Measurements from ENCODE around the gene CIZ1. TPM values are rescaled to one million over a fixed set of nuclear protein-coding genes. Genes with fewer than 3 reads are reported as not detected.
A peak's percentile ranks its signal among the peaks of the same experiment; 100 is the strongest.
"Not testable (repeated sequence)": the region's sequence is repeated elsewhere in the genome, so short reads cannot be mapped to it uniquely, and the experiment has no call there.

Gene CIZ1
- total RNA-seq = 10 to 100 TPM; 66.1 to 87.9 (median 78.0) TPM
- 10 to 100 TPM; 56.5 to 80.1 TPM for polyA plus RNA-seq

GRCh38 chr9:128191406-128192046 is at the start of gene CIZ1:
CIZ1 (minus strand) TSS chr9:128191572; CDS start chr9:128190857, 715 bp downstream.
- intact Hi-C loops (cut with DNase I) = no loop called here
- FAIRE-seq = no peak
- peak; percentile 91 to 95 (median 92) for ATAC-seq
- no peaks in the 10 kb centered on the region for H3K9me3 ChIP-seq
- H3K4me3 ChIP-seq = peak within 1 kb of the TSS; percentile 53 to 85 (median 76)
- peak within 1 kb of the TSS; percentile 45 to 87 (median 73) for H3K27ac ChIP-seq
- H3K36me3 ChIP-seq = peaks cover 0 to 5% (median 0%) of the 10 kb centered on the region in 3 donors
- 0 to 1% methylated on average over 68 to 71 of the region's 71 CpGs for WGBS, 2 donors
- H3K27me3 ChIP-seq = no peaks in the 10 kb centered on the region
- peaks cover 0 to 8% (median 6%) of the 10 kb centered on the region in 3 donors for H3K4me1 ChIP-seq
- DNase-seq = peak; percentile 63 to 94 (median 80)
- TF ChIP-seq, protein P1, sequence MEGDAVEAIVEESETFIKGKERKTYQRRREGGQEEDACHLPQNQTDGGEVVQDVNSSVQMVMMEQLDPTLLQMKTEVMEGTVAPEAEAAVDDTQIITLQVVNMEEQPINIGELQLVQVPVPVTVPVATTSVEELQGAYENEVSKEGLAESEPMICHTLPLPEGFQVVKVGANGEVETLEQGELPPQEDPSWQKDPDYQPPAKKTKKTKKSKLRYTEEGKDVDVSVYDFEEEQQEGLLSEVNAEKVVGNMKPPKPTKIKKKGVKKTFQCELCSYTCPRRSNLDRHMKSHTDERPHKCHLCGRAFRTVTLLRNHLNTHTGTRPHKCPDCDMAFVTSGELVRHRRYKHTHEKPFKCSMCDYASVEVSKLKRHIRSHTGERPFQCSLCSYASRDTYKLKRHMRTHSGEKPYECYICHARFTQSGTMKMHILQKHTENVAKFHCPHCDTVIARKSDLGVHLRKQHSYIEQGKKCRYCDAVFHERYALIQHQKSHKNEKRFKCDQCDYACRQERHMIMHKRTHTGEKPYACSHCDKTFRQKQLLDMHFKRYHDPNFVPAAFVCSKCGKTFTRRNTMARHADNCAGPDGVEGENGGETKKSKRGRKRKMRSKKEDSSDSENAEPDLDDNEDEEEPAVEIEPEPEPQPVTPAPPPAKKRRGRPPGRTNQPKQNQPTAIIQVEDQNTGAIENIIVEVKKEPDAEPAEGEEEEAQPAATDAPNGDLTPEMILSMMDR (IDR thresholded peaks at IDR 0.05) = peak; percentile 49 to 83 (median 64)

GRCh38 chr9:128233817-128234406 is 42.5 kb upstream of the CIZ1 start:
- Histone ChIP-seq H3K27me3 (no peaks in the 10 kb centered on the region), H3K36me3 (no peaks in the 10 kb centered on the region), H3K4me1 (no peaks in the 10 kb centered on the region), H3K9me3 (no peaks in the 10 kb centered on the region), H3K4me3 (no peak overlapping the region), H3K27ac (no peak overlapping the region)
- ATAC-seq (no peak), DNase-seq (peak in 2 of 6 donors; percentile 11 to 64), FAIRE-seq (no peak)
- WGBS, 2 donors = 69 to 79% methylated on average over 28 of the region's 28 CpGs
- TF ChIP-seq, protein P1 (IDR thresholded peaks at IDR 0.05) = no peak
- intact Hi-C loops (cut with DNase I) = no loop called here

GRCh38 chr9:128232528-128233428 is 41.4 kb upstream of the CIZ1 start:
- Histone ChIP-seq H3K4me3 (no peak overlapping the region), H3K9me3 (no peaks in the 10 kb centered on the region), H3K27me3 (no peaks in the 10 kb centered on the region), H3K36me3 (no peaks in the 10 kb centered on the region), H3K4me1 (no peaks in the 10 kb centered on the region), H3K27ac (no peak overlapping the region)
- DNase-seq (no peak), ATAC-seq (no peak), FAIRE-seq (no peak)
- TF ChIP-seq, protein P1 (IDR thresholded peaks at IDR 0.05) = no peak
- intact Hi-C loops (cut with DNase I) = no loop called here
- 68 to 75% methylated on average over 18 to 22 of the region's 22 CpGs for WGBS, 2 donors

DNA sequence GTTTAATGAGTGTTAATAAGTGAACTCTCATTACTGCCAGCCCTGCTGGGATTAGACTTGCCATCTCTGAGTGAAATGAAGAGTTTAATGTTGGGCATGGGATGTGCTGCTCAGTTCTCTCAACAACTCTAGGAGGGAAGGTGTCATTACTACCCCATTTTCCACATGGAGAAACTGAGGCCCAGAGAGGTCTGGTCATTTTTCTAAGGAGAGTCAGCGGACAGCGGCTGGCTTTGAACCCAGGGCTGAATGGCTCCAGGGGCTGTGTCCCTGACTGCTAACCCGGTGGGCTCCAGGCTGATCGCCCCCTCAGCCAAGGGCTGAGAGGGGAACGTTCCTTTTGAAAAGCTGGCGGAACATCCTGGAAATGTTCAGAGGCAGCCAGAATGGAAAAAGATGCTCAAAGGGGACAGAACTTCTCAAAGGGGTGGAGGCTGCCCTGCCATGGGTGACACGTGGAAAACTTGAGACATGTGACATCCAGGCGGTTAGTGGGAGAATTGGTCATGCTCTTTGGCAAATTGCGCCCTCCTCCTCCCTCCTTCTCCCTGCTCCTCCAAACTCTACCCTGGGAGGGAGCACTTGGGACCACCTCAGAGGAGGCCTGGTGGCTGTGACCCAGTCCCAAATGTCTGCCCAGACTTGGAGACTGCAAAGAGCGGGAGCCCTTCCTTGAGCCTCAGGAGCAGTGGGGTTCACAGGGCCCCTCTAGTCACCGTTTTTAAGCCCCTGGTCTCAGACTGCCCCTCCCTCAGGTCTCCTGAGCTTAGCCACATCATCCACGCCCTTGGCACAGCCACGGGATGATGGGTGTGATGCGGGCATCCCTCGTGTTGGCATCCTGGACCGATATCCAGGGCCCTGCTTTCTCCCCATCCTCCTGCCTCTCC is 40.5 kb upstream of the CIZ1 start:
- DNase-seq (no peak), ATAC-seq (peak in 2 of 4 donors; percentile 11 to 30), FAIRE-seq (no peak)
- H3K36me3 ChIP-seq = no peaks in the 10 kb centered on the region
- 63 to 73% methylated on average over 16 of the region's 16 CpGs for WGBS, 2 donors
- TF ChIP-seq, protein P1 (IDR thresholded peaks at IDR 0.05) = no peak
- H3K4me1 ChIP-seq = no peaks in the 10 kb centered on the region
- H3K9me3 ChIP-seq = no peaks in the 10 kb centered on the region
- H3K27ac ChIP-seq = no peak overlapping the region
- H3K27me3 ChIP-seq = no peaks in the 10 kb centered on the region
- intact Hi-C loops (cut with DNase I) = no loop called here
- no peak overlapping the region for H3K4me3 ChIP-seq

DNA sequence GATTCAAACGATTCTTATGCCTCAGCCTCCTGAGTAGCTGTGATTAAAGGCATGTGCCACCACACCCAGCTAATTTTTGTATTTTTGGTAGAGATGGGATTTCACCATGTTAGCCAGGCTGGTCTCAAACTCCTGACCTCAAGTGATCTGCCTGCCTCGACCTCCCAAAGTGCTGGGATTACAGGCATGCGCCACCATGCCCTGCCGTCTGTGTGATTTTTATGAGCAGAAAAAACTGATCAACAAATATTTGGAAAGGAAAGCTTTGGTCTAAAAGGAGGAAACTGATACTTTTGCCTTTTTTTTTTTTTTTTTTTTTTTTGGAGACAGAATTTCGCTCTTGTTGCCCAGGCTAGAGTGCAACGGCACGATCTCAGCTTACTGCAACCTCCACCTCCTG is 39.5 kb upstream of the CIZ1 start:
- H3K4me1 ChIP-seq; ATAC-seq; H3K36me3 ChIP-seq; H3K4me3 ChIP-seq; intact Hi-C loops (cut with DNase I); H3K27ac ChIP-seq; FAIRE-seq; DNase-seq; H3K27me3 ChIP-seq; H3K9me3 ChIP-seq: not testable (repeated sequence)
- WGBS, 2 donors = 85 to 90% methylated on average over 7 of the region's 7 CpGs

All from pancreas (tissue), 10 donors.